ENCODE measurements around the gene ANTXR2.

ANTXR2 gene

DNA sequence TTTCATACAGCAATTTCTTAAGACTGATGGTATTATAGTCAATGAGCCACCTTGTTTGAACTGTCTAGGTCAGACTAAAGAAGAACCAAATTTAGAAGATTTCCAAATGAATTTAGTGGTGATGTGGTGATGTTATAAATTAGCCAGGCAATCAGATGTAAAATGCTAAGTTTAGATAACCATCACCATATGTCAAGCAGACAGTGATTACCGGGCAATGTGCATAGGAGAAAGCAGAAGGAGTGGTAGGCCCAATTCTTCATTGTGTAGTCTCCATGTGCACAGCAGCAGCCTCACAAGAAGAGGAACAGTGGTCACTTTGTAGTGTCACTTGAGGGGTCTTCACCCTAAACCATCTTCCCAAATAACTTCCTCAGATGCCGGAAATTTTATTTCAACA is 198.8 kb downstream of the ANTXR2 start:
- TF ChIP-seq, protein P1, sequence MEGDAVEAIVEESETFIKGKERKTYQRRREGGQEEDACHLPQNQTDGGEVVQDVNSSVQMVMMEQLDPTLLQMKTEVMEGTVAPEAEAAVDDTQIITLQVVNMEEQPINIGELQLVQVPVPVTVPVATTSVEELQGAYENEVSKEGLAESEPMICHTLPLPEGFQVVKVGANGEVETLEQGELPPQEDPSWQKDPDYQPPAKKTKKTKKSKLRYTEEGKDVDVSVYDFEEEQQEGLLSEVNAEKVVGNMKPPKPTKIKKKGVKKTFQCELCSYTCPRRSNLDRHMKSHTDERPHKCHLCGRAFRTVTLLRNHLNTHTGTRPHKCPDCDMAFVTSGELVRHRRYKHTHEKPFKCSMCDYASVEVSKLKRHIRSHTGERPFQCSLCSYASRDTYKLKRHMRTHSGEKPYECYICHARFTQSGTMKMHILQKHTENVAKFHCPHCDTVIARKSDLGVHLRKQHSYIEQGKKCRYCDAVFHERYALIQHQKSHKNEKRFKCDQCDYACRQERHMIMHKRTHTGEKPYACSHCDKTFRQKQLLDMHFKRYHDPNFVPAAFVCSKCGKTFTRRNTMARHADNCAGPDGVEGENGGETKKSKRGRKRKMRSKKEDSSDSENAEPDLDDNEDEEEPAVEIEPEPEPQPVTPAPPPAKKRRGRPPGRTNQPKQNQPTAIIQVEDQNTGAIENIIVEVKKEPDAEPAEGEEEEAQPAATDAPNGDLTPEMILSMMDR (IDR thresholded peaks at IDR 0.05; ENCODE audit: low read depth, low read length) = no peak
- no peak overlapping the region for H3K4me3 ChIP-seq (replicated peaks in 1 of 2; ENCODE audit: low read depth in 2 of 2, low read length in 2 of 2)
- DNase-seq (ENCODE audit: low read depth in 2 of 2) = no peak

DNA sequence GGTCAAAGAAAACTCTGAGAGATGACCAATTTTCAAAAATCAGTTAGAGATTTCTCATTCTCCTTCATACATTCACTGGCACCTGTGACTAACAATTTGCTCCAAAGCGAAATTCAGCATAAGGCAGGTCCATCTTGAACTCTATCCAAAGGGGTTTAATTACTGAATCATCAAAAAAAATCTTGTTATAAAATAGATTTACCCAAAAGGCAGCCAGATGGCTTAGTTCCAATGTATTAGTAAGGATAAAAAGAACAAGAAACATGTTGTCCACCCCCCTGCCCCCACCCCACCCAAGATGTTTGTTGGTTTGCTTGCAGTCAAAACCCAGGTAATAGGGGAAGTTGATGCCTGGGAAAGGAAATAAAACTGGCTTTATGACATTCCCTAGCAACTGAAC is 200.3 kb downstream of the ANTXR2 start:
- TF ChIP-seq, protein P1 (IDR thresholded peaks at IDR 0.05; ENCODE audit: low read depth, low read length) = no peak
- DNase-seq (ENCODE audit: low read depth in 2 of 2) = no peak
- H3K4me3 ChIP-seq (replicated peaks in 1 of 2; ENCODE audit: low read depth in 2 of 2, low read length in 2 of 2) = no peak overlapping the region

DNA sequence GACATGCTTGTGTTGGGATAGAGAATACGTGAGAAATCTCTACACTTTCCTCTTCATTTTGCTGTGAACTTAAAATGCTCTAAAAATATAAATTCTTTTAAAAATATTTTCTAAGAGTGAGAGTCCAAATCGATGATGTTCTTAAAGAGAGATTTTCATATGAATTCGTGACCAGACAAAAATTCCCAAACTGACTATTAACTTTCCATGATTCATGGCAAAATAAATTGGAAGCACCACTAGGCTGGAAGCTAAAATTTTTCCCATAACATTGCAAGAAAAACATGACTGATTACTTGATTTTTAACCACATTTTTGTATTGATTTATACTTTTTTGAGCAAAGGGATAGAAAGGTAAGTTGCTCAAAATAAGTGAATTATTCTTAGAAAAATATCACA is 201.1 kb downstream of the ANTXR2 start:
- H3K4me3 ChIP-seq (replicated peaks in 1 of 2; ENCODE audit: low read depth in 2 of 2, low read length in 2 of 2) = no peak overlapping the region
- TF ChIP-seq, protein P1 (IDR thresholded peaks at IDR 0.05; ENCODE audit: low read depth, low read length) = no peak

DNA sequence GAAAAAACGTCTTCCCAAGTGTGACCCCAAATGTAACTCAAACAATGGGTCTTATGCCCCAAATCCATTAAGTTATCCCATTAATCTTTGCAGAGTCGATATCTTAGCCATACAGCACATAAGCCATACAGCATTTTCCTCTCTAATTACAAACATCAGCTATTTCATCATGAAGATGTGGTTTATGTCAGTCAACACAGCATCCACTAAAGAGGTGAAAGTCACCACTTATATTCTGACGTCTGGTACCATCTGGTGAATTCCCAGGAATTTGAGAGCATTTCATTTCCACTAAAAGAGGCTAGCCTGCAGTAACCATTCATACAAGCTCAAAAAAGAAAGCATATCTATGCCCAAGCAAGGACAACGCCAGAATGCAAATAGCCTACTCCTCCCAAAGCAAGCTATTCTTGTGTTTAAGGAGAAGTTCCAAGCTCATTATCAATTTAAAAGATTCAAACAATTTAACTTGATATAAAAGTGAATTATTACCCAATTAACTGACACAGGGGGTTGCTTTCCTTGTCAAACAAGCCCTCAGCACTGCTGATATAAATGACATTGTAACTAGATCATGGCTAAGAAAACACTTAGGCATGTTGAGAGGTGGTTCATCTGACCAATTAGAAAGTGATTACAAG is 203.3 kb downstream of the ANTXR2 start:
- TF ChIP-seq, protein P1 (IDR thresholded peaks at IDR 0.05; ENCODE audit: low read depth, low read length) = no peak
- H3K4me3 ChIP-seq (replicated peaks in 1 of 2; ENCODE audit: low read depth in 2 of 2, low read length in 2 of 2) = no peak overlapping the region
- DNase-seq (ENCODE audit: low read depth in 2 of 2) = no peak

More for the DNA sequence above, 201.1 kb downstream of the ANTXR2 start:
- DNase-seq (ENCODE audit: low read depth in 2 of 2) = no peak

DNA sequence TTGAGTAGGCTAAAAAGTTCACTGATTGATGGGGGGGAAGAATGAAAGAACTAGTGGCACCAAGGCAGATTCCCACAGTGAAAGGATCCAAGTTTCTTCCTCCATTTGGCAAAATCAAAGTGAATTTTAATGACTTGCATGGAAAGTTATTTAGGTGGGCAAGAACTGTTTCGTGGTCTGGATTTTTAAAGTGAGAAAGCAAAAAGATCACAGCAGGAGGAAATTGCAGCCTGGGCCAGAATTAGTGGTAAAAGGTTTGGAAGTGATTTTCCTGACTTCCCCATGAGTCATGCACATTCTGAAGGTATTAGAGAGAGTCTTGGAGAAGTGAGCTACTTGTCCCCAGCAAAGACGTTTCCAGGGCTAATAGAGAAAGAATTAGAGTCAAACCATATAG is 207.8 kb downstream of the ANTXR2 start:
- peak; percentile 18 to 38 for DNase-seq (ENCODE audit: low read depth in 2 of 2)
- H3K4me3 ChIP-seq (replicated peaks in 1 of 2; ENCODE audit: low read depth in 2 of 2, low read length in 2 of 2) = no peak overlapping the region
- TF ChIP-seq, protein P1 (IDR thresholded peaks at IDR 0.05; ENCODE audit: low read depth, low read length) = no peak

DNA sequence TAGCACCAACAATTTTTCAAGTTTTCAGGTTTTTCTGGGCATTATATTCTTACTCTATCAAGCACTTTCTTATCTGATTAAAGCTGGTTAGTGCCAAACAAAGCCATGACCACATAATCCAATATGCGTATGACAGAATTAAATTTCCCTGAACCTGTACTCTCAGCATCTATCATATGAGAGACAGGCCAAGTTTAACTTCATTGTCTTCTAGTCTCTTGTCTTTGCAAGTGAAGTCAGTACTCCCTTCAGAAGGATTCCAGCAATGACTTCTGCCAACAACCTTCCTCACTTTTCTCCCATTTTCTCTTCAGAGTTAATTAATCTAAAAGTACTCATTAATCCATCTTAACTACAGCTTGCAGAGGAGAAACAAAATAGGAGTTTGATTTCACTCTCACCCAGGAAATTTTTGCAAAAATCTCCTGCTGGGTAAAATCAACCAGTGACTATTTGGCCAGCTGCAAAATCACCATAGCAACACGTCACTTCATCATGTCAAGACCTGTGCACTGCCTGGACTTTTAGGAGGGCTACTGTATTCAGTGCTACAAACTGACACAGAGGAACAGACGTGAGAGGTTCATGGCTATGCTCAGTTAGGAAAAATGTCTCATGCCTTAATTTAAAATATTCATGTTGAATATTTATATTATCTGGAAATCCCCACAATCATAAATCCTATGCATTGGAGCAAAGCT is 208.4 kb downstream of the ANTXR2 start:
- TF ChIP-seq, protein P1 (IDR thresholded peaks at IDR 0.05; ENCODE audit: low read depth, low read length) = no peak
- DNase-seq (ENCODE audit: low read depth in 2 of 2) = no peak

More for the DNA sequence above, 208.4 kb downstream of the ANTXR2 start:
- H3K4me3 ChIP-seq (replicated peaks in 1 of 2; ENCODE audit: low read depth in 2 of 2, low read length in 2 of 2) = no peak overlapping the region

All from cardiac fibroblast (primary cell).